ENCODE measurements around the gene CLSTN2. TPM values are rescaled to one million over a fixed set of nuclear protein-coding genes. Genes with fewer than 3 reads are reported as not detected.

CLSTN2 gene
- total RNA-seq, 1 donor from 2014 or later, result not detected

DNA sequence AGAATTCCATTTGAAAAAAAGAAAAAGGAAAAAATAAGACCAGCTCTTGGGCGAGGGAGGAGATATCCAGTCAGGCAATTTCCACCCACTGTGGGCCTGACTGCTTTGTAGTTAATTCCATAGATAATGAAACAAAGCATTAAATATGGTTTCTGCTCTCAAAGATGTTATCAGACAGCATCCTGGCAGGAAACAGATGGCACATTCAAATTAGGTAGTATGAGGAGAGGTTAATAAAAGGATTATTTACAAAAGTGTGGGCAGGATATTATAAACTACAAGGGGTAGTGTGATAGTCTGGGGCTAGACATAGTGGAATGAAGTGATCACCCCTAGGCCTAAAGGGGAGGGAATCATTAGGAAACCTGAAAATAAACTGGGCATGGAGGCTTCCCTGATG is 193.2 kb downstream of the CLSTN2 start:
- H3K4me1 Mint-ChIP-seq, result no peaks in the 10 kb centered on the region
- H3K36me3 Mint-ChIP-seq (ENCODE audit: low read depth), result no peaks in the 10 kb centered on the region
- ChIA-PET CTCF (no interaction called here), POLR2A (no interaction called here)
- no peaks in the 10 kb centered on the region for H3K27me3 Mint-ChIP-seq
- no peak for ATAC-seq (ENCODE audit: low read depth)
- intact Hi-C loops (cut with micrococcal nuclease), result no loop called here
- no peak overlapping the region for H3K4me3 Mint-ChIP-seq
- no peaks in the 10 kb centered on the region for H3K9me3 Mint-ChIP-seq
- no peak for DNase-seq
- no peak overlapping the region for H3K27ac Mint-ChIP-seq
- TF ChIP-seq, protein P1, sequence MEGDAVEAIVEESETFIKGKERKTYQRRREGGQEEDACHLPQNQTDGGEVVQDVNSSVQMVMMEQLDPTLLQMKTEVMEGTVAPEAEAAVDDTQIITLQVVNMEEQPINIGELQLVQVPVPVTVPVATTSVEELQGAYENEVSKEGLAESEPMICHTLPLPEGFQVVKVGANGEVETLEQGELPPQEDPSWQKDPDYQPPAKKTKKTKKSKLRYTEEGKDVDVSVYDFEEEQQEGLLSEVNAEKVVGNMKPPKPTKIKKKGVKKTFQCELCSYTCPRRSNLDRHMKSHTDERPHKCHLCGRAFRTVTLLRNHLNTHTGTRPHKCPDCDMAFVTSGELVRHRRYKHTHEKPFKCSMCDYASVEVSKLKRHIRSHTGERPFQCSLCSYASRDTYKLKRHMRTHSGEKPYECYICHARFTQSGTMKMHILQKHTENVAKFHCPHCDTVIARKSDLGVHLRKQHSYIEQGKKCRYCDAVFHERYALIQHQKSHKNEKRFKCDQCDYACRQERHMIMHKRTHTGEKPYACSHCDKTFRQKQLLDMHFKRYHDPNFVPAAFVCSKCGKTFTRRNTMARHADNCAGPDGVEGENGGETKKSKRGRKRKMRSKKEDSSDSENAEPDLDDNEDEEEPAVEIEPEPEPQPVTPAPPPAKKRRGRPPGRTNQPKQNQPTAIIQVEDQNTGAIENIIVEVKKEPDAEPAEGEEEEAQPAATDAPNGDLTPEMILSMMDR (IDR thresholded peaks at IDR 0.05), result no peak

DNA sequence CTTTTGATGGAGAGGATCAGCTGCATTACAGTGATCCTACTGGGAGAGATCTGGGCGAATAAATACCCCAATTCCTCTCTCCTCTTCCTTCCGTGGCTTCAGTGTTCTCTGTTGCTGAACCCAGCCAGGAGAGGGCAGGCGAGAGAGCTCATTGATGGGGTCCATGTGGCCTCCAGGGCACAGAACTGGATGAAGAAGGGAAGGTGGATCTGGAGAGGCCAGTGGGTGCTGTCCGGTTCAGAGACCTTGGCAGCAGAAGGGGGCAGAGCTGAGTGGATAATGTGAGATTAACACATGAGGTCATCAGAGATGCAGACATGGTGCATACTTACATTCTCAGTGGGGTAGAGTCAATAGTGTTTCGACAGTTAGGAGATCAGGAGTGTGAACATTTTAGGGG is 193.6 kb downstream of the CLSTN2 start:
- TF ChIP-seq, protein P1 (IDR thresholded peaks at IDR 0.05), result no peak
- no peak for ATAC-seq (ENCODE audit: low read depth)
- no peak overlapping the region for H3K4me3 Mint-ChIP-seq
- H3K4me1 Mint-ChIP-seq, result no peaks in the 10 kb centered on the region
- H3K27ac Mint-ChIP-seq, result no peak overlapping the region
- no peaks in the 10 kb centered on the region for H3K9me3 Mint-ChIP-seq
- no peaks in the 10 kb centered on the region for H3K36me3 Mint-ChIP-seq (ENCODE audit: low read depth)
- intact Hi-C loops (cut with micrococcal nuclease), result no loop called here
- POLR2A ChIA-PET, result no interaction called here
- DNase-seq, result no peak
- H3K27me3 Mint-ChIP-seq, result no peaks in the 10 kb centered on the region
- CTCF ChIA-PET, result no interaction called here

GRCh38 chr3:140129768-140130284 is 194.8 kb downstream of the CLSTN2 start:
- ATAC-seq (ENCODE audit: low read depth), result no peak
- Mint-ChIP-seq H3K4me3 (no peak overlapping the region), H3K27ac (no peak overlapping the region), H3K27me3 (no peaks in the 10 kb centered on the region), H3K36me3 (ENCODE audit: low read depth) (no peaks in the 10 kb centered on the region), H3K4me1 (no peaks in the 10 kb centered on the region), H3K9me3 (no peaks in the 10 kb centered on the region)
- TF ChIP-seq, protein P1 (IDR thresholded peaks at IDR 0.05), result no peak
- intact Hi-C loops (cut with micrococcal nuclease), result no loop called here
- POLR2A ChIA-PET, result no interaction called here
- no peak for DNase-seq
- CTCF ChIA-PET, result no interaction called here

DNA sequence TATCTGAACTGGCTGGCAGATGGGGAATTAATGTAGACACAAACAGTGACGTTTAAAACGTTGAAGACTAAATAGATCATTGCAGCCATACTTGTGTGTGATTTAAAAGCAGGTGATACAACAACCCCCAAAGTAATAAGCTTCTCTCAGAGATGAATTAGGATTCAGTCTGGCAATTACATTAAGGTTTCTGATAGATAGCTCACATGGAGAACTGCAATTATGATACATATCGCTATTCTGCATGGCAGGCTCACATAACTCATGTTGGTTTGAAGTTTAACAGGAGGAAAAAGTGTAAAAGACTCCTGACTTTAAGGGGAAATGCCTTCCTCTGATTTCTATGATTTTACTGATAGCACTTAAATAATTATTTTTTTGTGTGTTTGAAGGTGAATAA is 196.9 kb downstream of the CLSTN2 start:
- no peak overlapping the region for H3K4me3 Mint-ChIP-seq
- H3K36me3 Mint-ChIP-seq (ENCODE audit: low read depth), result no peaks in the 10 kb centered on the region
- TF ChIP-seq, protein P1 (IDR thresholded peaks at IDR 0.05), result no peak
- DNase-seq, result no peak
- H3K27ac Mint-ChIP-seq, result no peak overlapping the region
- no peaks in the 10 kb centered on the region for H3K27me3 Mint-ChIP-seq
- intact Hi-C loops (cut with micrococcal nuclease), result no loop called here
- ChIA-PET CTCF (no interaction called here), POLR2A (no interaction called here)
- ATAC-seq (ENCODE audit: low read depth), result no peak
- no peaks in the 10 kb centered on the region for H3K9me3 Mint-ChIP-seq
- no peaks in the 10 kb centered on the region for H3K4me1 Mint-ChIP-seq

- H3K9me3 Mint-ChIP-seq, result no peaks in the 10 kb centered on the region
- H3K4me1 Mint-ChIP-seq, result no peaks in the 10 kb centered on the region
- no peak overlapping the region for H3K27ac Mint-ChIP-seq
- H3K4me3 Mint-ChIP-seq, result no peak overlapping the region
- H3K36me3 Mint-ChIP-seq (ENCODE audit: low read depth), result no peaks in the 10 kb centered on the region
- ATAC-seq (ENCODE audit: low read depth), result no peak
- intact Hi-C loops (cut with micrococcal nuclease), result no loop called here
- H3K27me3 Mint-ChIP-seq, result no peaks in the 10 kb centered on the region
- DNase-seq, result no peak
- POLR2A ChIA-PET, result no interaction called here
- TF ChIP-seq, protein P1 (IDR thresholded peaks at IDR 0.05), result no peak
- CTCF ChIA-PET, result no interaction called here
These were observed 199.4 kb downstream of the CLSTN2 start for GRCh38 chr3:140134231-140134965.

Measured in activated B cell treated with CpG ODN at 0.5 μM for 24 hours (primary cell).